SU-DHL-6 (cell line): ENCODE measurements around the gene ITSN2.
"Not testable (repeated sequence)": the region's sequence is repeated elsewhere in the genome, so short reads cannot be mapped to it uniquely, and the experiment has no call there.

Source experiments
- H2AFZ ChIP-seq: fragments of 200-600 bp; sonication (generic); 2 replicates; pipeline ENCODE4 v1.6.1; 2014; ENCODE audit warnings: low read depth, mild to moderate bottlenecking, moderate library complexity, mixed read lengths, antibody characterized with exemption, low read length; ENCODE audit not compliant: severe bottlenecking
- H3F3A ChIP-seq: fragments of 200-600 bp; shearing (Covaris generic); 2 replicates; pipeline ENCODE4 v1.6.0; 2016; ENCODE audit warnings: antibody characterized with exemption, mild to moderate bottlenecking; ENCODE audit not compliant: insufficient read depth
- H3K27ac ChIP-seq: fragments of 200-600 bp; sonication (generic); 2 replicates; pipeline ENCODE4 v1.5.1; 2016; ENCODE audit warnings: low read depth, mild to moderate bottlenecking, low read length, moderate library complexity, mixed read lengths
- H3K27me3 ChIP-seq: fragments of 200-600 bp; sonication (generic), shearing (Covaris generic); 2 replicates; pipeline ENCODE4 v1.6.0; 2014; ENCODE audit warnings: mild to moderate bottlenecking, low read length
- H3K36me3 ChIP-seq: fragments of 200-600 bp; sonication (generic); 2 replicates; pipeline ENCODE4 v1.6.1; 2014; ENCODE audit warnings: mild to moderate bottlenecking, low read length, mixed read lengths
- H3K4me2 ChIP-seq: fragments of 300-600, 200-600 bp; shearing (Covaris generic), sonication (generic); 2 replicates; pipeline ENCODE4 v1.6.0; 2014; ENCODE audit warnings: low read length, low read depth, mild to moderate bottlenecking; ENCODE audit not compliant: poor library complexity, severe bottlenecking
- H3K4me3 ChIP-seq: fragments of 200-600 bp; sonication (generic); 2 replicates; pipeline ENCODE4 v1.5.1; 2014; ENCODE audit warnings: antibody characterized with exemption, low read length, mild to moderate bottlenecking, mixed read lengths; ENCODE audit not compliant: insufficient read depth, poor library complexity, severe bottlenecking
- H3K79me2 ChIP-seq: fragments of 200-600 bp; sonication (generic); 2 replicates; pipeline ENCODE4 v1.6.1; 2014; ENCODE audit warnings: mild to moderate bottlenecking, low read length, moderate library complexity; ENCODE audit not compliant: insufficient read depth
- H3K9ac ChIP-seq: fragments of 200-600 bp; sonication (generic); 2 replicates; pipeline ENCODE4 v1.7.0; 2014; ENCODE audit warnings: mild to moderate bottlenecking, low read length
- H3K9me2 ChIP-seq: fragments of 200-600 bp; sonication (generic); replicated peaks from 2 replicates; pipeline ENCODE4 v1.6.1; 2014; ENCODE audit warnings: low read length; ENCODE audit not compliant: insufficient read depth
- H3K9me3 ChIP-seq: fragments of 200-600 bp; sonication (generic); 2 replicates; pipeline ENCODE4 v1.6.1; 2014; ENCODE audit warnings: low read length, mixed read lengths; ENCODE audit not compliant: insufficient read depth
- H4K20me1 ChIP-seq: fragments of 200-600 bp; sonication (generic); 2 replicates; pipeline ENCODE4 v1.6.1; 2014; ENCODE audit warnings: low read depth, mild to moderate bottlenecking, antibody characterized with exemption, low read length, moderate library complexity, mixed read lengths
- EZH2phosphoT487 ChIP-seq: fragments of 200-600 bp; sonication (generic), shearing (Covaris generic); conservative IDR thresholded peaks from 2 replicates; pipeline ENCODE4 v1.6.1; 2018; ENCODE audit warnings: mild to moderate bottlenecking, antibody characterized with exemption, low read length, moderate library complexity, mixed read lengths
- TF ChIP-seq, protein P1 (sequence below): fragments of 200-600 bp; sonication (generic); IDR thresholded peaks from one replicate; pipeline ENCODE4 v1.5.1; 2017; ENCODE audit warnings: antibody characterized with exemption, mild to moderate bottlenecking, low read length, moderate library complexity; ENCODE audit not compliant: insufficient read depth, poor library complexity, severe bottlenecking

ITSN2 gene

GRCh38 chr2:24343225-24343882 lies 17.0 kb downstream of the ITSN2 start:
- peaks cover 12% of the 10 kb centered on the region for H4K20me1 ChIP-seq
- no peak overlapping the region for H3K4me3 ChIP-seq
- peaks cover 94% of the 10 kb centered on the region for H3K79me2 ChIP-seq
- peak overlapping the region; percentile 31 for H3K4me2 ChIP-seq
- peaks cover 3% of the 10 kb centered on the region; the same call in 1 of the 2 replicates for H3F3A ChIP-seq
- H2AFZ ChIP-seq, result no peak overlapping the region
- H3K9me2 ChIP-seq, result no peaks in the 10 kb centered on the region
- no peak overlapping the region for H3K9ac ChIP-seq
- H3K27me3 ChIP-seq, result no peaks in the 10 kb centered on the region
- no peaks in the 10 kb centered on the region for H3K9me3 ChIP-seq
- H3K36me3 ChIP-seq, result no peaks in the 10 kb centered on the region
- TF ChIP-seq EZH2phosphoT487, result no peak
- TF ChIP-seq, protein P1, sequence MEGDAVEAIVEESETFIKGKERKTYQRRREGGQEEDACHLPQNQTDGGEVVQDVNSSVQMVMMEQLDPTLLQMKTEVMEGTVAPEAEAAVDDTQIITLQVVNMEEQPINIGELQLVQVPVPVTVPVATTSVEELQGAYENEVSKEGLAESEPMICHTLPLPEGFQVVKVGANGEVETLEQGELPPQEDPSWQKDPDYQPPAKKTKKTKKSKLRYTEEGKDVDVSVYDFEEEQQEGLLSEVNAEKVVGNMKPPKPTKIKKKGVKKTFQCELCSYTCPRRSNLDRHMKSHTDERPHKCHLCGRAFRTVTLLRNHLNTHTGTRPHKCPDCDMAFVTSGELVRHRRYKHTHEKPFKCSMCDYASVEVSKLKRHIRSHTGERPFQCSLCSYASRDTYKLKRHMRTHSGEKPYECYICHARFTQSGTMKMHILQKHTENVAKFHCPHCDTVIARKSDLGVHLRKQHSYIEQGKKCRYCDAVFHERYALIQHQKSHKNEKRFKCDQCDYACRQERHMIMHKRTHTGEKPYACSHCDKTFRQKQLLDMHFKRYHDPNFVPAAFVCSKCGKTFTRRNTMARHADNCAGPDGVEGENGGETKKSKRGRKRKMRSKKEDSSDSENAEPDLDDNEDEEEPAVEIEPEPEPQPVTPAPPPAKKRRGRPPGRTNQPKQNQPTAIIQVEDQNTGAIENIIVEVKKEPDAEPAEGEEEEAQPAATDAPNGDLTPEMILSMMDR, result no peak
- H3K27ac ChIP-seq, result peak overlapping the region; percentile 35; the same call in 1 of the 2 replicates

- Histone ChIP-seq H3K9me2 (no peaks in the 10 kb centered on the region), H4K20me1 (peaks cover 12% of the 10 kb centered on the region), H3K4me3 (no peak overlapping the region), H3K79me2 (peaks cover 95% of the 10 kb centered on the region), H2AFZ (no peak overlapping the region), H3F3A (peaks cover 4% of the 10 kb centered on the region; the same call in 1 of the 2 replicates), H3K9me3 (no peaks in the 10 kb centered on the region), H3K4me2 (peak overlapping the region; percentile 31), H3K27me3 (no peaks in the 10 kb centered on the region), H3K9ac (no peak overlapping the region), H3K27ac (peak overlapping the region; percentile 35; the same call in 1 of the 2 replicates), H3K36me3 (no peaks in the 10 kb centered on the region)
- TF ChIP-seq, protein P1, result no peak
- TF ChIP-seq EZH2phosphoT487, result no peak
Measured at GRCh38 chr2:24342110-24342910, 18.0 kb downstream of the ITSN2 start.

DNA sequence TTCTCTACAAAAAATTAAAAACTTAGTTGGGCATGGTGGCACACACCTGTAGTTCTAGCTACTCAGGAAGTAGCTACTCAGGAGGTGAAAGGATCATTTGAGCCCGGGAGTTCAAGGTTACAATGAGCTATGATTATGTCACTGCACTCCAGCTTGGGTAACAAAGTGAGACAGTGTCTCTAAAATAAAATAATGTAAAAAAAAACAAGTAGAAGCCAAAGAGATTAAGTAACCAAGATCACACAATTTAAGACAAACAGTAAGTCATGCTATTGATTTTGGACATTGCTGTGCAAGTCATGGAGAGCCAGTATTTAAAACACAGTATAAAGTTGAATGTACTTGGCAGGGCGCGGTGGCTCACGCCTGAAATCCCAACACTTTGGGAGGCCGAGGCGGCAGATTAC lies 20.5 kb downstream of the ITSN2 start:
- peaks cover 86% of the 10 kb centered on the region for H3K79me2 ChIP-seq
- no peak overlapping the region for H3K9ac ChIP-seq
- H3K9me2 ChIP-seq, result no peaks in the 10 kb centered on the region
- no peaks in the 10 kb centered on the region for H3K36me3 ChIP-seq
- no peak overlapping the region for H3K4me2 ChIP-seq
- no peaks in the 10 kb centered on the region for H3K9me3 ChIP-seq
- peaks cover 4% of the 10 kb centered on the region; the same call in 1 of the 2 replicates for H3F3A ChIP-seq
- H3K4me3 ChIP-seq, result no peak overlapping the region
- H3K27me3 ChIP-seq, result no peaks in the 10 kb centered on the region
- no peak overlapping the region for H2AFZ ChIP-seq
- peaks cover 4% of the 10 kb centered on the region; the same call in 1 of the 2 replicates for H4K20me1 ChIP-seq
- TF ChIP-seq, protein P1, result no peak
- no peak for TF ChIP-seq EZH2phosphoT487
- H3K27ac ChIP-seq, result no peak overlapping the region

DNA sequence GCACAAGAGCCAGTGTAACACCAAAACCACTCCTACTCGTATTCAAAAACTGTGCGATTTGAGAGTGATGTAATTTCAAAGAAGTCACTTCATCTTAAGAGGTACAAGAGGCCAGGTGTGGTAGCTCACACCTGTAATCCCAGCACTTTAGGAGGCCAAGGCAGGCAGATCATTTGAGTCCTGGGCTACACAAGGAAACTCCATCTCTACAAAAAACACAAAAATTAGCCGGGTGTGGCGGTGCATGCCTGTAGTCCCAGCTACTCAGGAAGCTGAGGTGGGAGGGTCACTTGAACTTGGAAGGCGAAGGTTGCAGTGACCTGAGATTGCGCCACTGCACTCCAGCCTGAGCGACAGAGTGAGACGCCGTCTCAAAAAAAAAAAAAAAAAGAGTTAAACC lies 21.2 kb downstream of the ITSN2 start:
- not testable (repeated sequence) for H3K9ac ChIP-seq, H3K36me3 ChIP-seq, H2AFZ ChIP-seq, H3K9me3 ChIP-seq, H3F3A ChIP-seq, H3K4me2 ChIP-seq, H3K27ac ChIP-seq, H3K27me3 ChIP-seq, H3K4me3 ChIP-seq, H4K20me1 ChIP-seq, H3K9me2 ChIP-seq
- peaks cover 83% of the 10 kb centered on the region for H3K79me2 ChIP-seq
